ENCODE measurements around the gene ZNF423. TPM values are rescaled to one million over a fixed set of nuclear protein-coding genes. Genes with fewer than 3 reads are reported as not detected.

The ZNF423 gene
- total RNA-seq, 1 experiment from 2014 or later = not detected

GRCh38 chr16:49670627-49671026 lies 185.3 kb downstream of the ZNF423 start:
- no peak for DNase-seq (ENCODE audit: low read depth)

- no peak for DNase-seq (ENCODE audit: low read depth)
These were observed 190.3 kb downstream of the ZNF423 start for GRCh38 chr16:49665482-49666230.

GRCh38 chr16:49664221-49665215 lies 191.4 kb downstream of the ZNF423 start:
- DNase-seq (ENCODE audit: low read depth) = no peak

GRCh38 chr16:49663081-49664065 lies 192.5 kb downstream of the ZNF423 start:
- DNase-seq (ENCODE audit: low read depth) = no peak

GRCh38 chr16:49662569-49662968 lies 193.3 kb downstream of the ZNF423 start:
- no peak for DNase-seq (ENCODE audit: low read depth)

- no peak for DNase-seq (ENCODE audit: low read depth)
These were observed 194.3 kb downstream of the ZNF423 start for GRCh38 chr16:49661465-49662187.

- DNase-seq (ENCODE audit: low read depth) = no peak
These were observed 195.3 kb downstream of the ZNF423 start for GRCh38 chr16:49660626-49661025.

- DNase-seq (ENCODE audit: low read depth) = no peak
These were observed 196.6 kb downstream of the ZNF423 start for GRCh38 chr16:49659356-49659755.

- no peak for DNase-seq (ENCODE audit: low read depth)
These were observed 197.4 kb downstream of the ZNF423 start for GRCh38 chr16:49658531-49658930.

GRCh38 chr16:49657736-49658465 lies 198.0 kb downstream of the ZNF423 start:
- DNase-seq (ENCODE audit: low read depth) = no peak

- no peak for DNase-seq (ENCODE audit: low read depth)
These were observed 201.5 kb downstream of the ZNF423 start for GRCh38 chr16:49654425-49654824.

- no peak for DNase-seq (ENCODE audit: low read depth)
These were observed 202.3 kb downstream of the ZNF423 start for GRCh38 chr16:49653577-49653976.

GRCh38 chr16:49653173-49653570 lies 202.7 kb downstream of the ZNF423 start:
- no peak for DNase-seq (ENCODE audit: low read depth)

- DNase-seq (ENCODE audit: low read depth) = no peak
These were observed 203.3 kb downstream of the ZNF423 start for GRCh38 chr16:49652456-49653172.

GRCh38 chr16:49651996-49652395 lies 203.9 kb downstream of the ZNF423 start:
- DNase-seq (ENCODE audit: low read depth) = no peak

- no peak for DNase-seq (ENCODE audit: low read depth)
These were observed 204.7 kb downstream of the ZNF423 start for GRCh38 chr16:49651226-49651625.

- DNase-seq (ENCODE audit: low read depth) = no peak
These were observed 205.3 kb downstream of the ZNF423 start for GRCh38 chr16:49650603-49651002.

- peak; percentile 3 for DNase-seq (ENCODE audit: low read depth)
These were observed 206.7 kb downstream of the ZNF423 start for GRCh38 chr16:49649013-49649765.
